Measurements from ENCODE around the gene CERS4. TPM values are rescaled to one million over a fixed set of nuclear protein-coding genes. Genes with fewer than 3 reads are reported as not detected.
"Not testable (repeated sequence)": the region's sequence is repeated elsewhere in the genome, so short reads cannot be mapped to it uniquely, and the experiment has no call there.

CERS4 gene
- polyA plus RNA-seq, 1 donor from 2014 or later: 59.3 TPM

DNA sequence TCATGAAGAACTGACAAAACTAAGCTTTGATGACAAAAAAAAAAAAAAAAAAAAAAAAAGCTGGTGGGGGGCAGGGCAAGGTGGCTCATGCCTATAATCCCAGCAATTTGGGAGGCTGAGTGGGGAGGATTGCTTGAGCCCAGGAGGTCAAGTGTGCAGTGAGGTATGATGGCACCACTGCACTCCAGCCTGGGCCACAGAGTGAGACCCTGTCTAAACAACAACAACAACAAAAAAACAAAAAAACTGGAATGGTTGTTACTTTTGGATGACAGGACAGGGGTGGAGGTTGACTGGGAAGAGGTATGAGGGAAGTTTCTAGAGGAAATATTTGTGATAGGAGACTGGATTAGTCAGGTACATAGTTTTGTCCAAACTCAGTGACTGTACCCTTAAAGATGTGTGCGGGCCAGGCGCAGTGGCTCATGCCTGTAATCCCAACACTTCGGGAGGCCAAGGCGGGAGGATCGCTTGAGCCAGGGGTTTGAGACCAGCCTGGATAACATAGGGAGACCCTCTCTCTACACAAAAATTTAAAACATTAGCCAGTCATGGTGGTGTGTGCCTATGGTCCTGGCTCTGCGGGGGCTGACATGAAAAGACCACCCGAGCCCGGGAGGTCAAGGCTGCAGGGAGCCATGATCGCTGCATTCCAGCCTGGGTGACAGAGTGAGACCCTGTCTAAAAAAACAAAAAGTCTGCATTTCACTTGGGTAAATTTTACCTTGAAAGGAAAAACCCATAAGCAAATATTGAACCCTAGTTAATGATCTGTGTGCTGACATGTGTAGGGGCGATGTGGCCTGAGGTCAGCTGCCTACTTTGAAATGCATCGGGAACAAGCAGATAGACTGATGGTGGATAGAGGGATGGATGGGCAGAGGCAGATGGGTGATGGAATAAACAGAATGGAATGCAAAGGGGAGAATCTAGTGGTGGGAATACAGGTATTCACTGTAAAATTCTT is 37.0 kb downstream of the CERS4 start:
- Histone ChIP-seq H3K9ac (ENCODE audit: low read length) (no peak overlapping the region), H3K9me3 (ENCODE audit: low read length) (no peaks in the 10 kb centered on the region), H3F3A (ENCODE audit: insufficient read depth, low read length, poor library complexity, severe bottlenecking) (no peaks in the 10 kb centered on the region), H2AFZ (ENCODE audit: low read depth, low read length) (no peak overlapping the region), H3K4me3 (ENCODE audit: low read length) (no peak overlapping the region), H3K27ac (ENCODE audit: low read length) (no peak overlapping the region), H3K4me2 (ENCODE audit: low read length) (no peak overlapping the region), H4K20me1 (ENCODE audit: insufficient read depth) (no peaks in the 10 kb centered on the region), H3K36me3 (ENCODE audit: insufficient read depth, low read length) (no peaks in the 10 kb centered on the region), H3K9me2 (ENCODE audit: insufficient read depth, low read length) (no peaks in the 10 kb centered on the region), H3K79me2 (replicated peaks; ENCODE audit: insufficient read depth, low read length) (no peaks in the 10 kb centered on the region), H3K27me3 (ENCODE audit: insufficient read depth, low read depth, low read length) (no peaks in the 10 kb centered on the region)
- TF ChIP-seq, protein P1, sequence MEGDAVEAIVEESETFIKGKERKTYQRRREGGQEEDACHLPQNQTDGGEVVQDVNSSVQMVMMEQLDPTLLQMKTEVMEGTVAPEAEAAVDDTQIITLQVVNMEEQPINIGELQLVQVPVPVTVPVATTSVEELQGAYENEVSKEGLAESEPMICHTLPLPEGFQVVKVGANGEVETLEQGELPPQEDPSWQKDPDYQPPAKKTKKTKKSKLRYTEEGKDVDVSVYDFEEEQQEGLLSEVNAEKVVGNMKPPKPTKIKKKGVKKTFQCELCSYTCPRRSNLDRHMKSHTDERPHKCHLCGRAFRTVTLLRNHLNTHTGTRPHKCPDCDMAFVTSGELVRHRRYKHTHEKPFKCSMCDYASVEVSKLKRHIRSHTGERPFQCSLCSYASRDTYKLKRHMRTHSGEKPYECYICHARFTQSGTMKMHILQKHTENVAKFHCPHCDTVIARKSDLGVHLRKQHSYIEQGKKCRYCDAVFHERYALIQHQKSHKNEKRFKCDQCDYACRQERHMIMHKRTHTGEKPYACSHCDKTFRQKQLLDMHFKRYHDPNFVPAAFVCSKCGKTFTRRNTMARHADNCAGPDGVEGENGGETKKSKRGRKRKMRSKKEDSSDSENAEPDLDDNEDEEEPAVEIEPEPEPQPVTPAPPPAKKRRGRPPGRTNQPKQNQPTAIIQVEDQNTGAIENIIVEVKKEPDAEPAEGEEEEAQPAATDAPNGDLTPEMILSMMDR (IDR thresholded peaks at IDR 0.05; ENCODE audit: poor library complexity, severe bottlenecking): no peak
- TF ChIP-seq EZH2 (IDR thresholded peaks at IDR 0.05; ENCODE audit: borderline replicate concordance, insufficient read depth, low read length, poor library complexity, severe bottlenecking) (no peak), RAD21 (conservative IDR thresholded peaks at IDR 0.05) (no peak), MXI1 (conservative IDR thresholded peaks at IDR 0.05; ENCODE audit: poor library complexity, severe bottlenecking) (no peak), TAF1 (IDR thresholded peaks at IDR 0.05; ENCODE audit: low read depth) (no peak), EP300 (conservative IDR thresholded peaks at IDR 0.05; ENCODE audit: poor library complexity, severe bottlenecking) (no peak), SMC3 (conservative IDR thresholded peaks at IDR 0.05; ENCODE audit: poor library complexity) (no peak), POLR2AphosphoS5 (IDR thresholded peaks at IDR 0.05) (no peak)
- TF ChIP-seq, protein P2, sequence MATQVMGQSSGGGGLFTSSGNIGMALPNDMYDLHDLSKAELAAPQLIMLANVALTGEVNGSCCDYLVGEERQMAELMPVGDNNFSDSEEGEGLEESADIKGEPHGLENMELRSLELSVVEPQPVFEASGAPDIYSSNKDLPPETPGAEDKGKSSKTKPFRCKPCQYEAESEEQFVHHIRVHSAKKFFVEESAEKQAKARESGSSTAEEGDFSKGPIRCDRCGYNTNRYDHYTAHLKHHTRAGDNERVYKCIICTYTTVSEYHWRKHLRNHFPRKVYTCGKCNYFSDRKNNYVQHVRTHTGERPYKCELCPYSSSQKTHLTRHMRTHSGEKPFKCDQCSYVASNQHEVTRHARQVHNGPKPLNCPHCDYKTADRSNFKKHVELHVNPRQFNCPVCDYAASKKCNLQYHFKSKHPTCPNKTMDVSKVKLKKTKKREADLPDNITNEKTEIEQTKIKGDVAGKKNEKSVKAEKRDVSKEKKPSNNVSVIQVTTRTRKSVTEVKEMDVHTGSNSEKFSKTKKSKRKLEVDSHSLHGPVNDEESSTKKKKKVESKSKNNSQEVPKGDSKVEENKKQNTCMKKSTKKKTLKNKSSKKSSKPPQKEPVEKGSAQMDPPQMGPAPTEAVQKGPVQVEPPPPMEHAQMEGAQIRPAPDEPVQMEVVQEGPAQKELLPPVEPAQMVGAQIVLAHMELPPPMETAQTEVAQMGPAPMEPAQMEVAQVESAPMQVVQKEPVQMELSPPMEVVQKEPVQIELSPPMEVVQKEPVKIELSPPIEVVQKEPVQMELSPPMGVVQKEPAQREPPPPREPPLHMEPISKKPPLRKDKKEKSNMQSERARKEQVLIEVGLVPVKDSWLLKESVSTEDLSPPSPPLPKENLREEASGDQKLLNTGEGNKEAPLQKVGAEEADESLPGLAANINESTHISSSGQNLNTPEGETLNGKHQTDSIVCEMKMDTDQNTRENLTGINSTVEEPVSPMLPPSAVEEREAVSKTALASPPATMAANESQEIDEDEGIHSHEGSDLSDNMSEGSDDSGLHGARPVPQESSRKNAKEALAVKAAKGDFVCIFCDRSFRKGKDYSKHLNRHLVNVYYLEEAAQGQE (IDR thresholded peaks at IDR 0.05; ENCODE audit: borderline replicate concordance): no peak

DNA sequence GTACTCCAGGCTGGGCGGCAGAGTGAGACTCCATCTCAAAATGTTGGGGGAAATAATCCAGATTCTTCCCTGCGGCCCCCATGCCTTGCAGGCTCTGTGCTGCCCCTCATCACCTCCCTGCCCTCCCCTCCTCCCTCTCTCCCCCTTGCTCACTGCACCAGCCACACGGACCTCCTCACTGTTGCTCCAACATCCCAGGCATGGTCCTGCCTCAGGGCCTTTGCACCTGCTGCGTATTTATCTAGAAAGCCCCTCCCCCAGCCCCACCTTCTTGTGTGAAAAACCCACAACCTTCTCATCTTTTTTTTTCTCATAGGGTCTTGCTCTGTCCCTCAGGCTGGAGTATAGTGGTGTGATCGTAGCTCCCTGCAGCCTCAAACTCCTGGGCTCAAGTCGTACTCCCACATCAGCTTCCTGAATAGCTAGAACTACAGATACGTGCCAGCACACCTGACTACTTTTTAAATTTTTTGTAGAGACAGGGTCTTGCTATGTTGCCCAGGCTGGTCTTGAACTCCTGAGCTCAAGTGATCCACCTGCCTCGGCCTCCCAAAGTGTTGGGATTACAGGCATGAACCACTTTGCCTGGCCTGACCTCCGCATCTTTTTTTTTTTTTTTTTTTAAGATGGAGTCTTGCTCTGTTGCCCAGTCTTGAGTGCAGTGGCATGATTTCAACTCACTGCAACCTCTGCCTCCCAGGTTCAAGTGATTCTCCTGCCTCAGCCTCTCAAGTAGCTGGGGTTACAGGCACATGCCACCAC is 38.1 kb downstream of the CERS4 start:
- H3F3A ChIP-seq (ENCODE audit: insufficient read depth, low read length, poor library complexity, severe bottlenecking); H3K9me3 ChIP-seq (ENCODE audit: low read length); H3K27me3 ChIP-seq (ENCODE audit: insufficient read depth, low read depth, low read length); H3K4me2 ChIP-seq (ENCODE audit: low read length); H3K9me2 ChIP-seq (ENCODE audit: insufficient read depth, low read length); H3K4me3 ChIP-seq (ENCODE audit: low read length); H4K20me1 ChIP-seq (ENCODE audit: insufficient read depth); H2AFZ ChIP-seq (ENCODE audit: low read depth, low read length); H3K27ac ChIP-seq (ENCODE audit: low read length); H3K9ac ChIP-seq (ENCODE audit: low read length); H3K36me3 ChIP-seq (ENCODE audit: insufficient read depth, low read length); H3K79me2 ChIP-seq (replicated peaks; ENCODE audit: insufficient read depth, low read length): not testable (repeated sequence)

All from neural cell (in vitro differentiated cells).